HepG2 (cell line): ENCODE measurements around the gene JADE2. TPM values are rescaled to one million over a fixed set of nuclear protein-coding genes. Genes with fewer than 3 reads are reported as not detected.

Experiments
- CBX1 ChIP-seq: IDR thresholded peaks from one replicate; pipeline ENCODE4 v1.6.1; 2016; ENCODE audit warnings: antibody characterized with exemption, low read depth
- FOXC1 ChIP-seq: sonication (generic); formaldehyde crosslinking; IDR thresholded peaks from 2 replicates; pipeline ENCODE4 v1.8.0; 2022; ENCODE audit warnings: mild to moderate bottlenecking, missing genetic modification reagents, borderline replicate concordance
- KAT7 ChIP-seq: IDR thresholded peaks from 2 replicates; pipeline ENCODE4 v1.6.1; 2018; ENCODE audit warnings: borderline replicate concordance, missing compliant biosample characterization
- KDM5B ChIP-seq: sonication (generic); formaldehyde crosslinking; IDR thresholded peaks from 2 replicates; pipeline ENCODE4 v1.4.0; 2020; ENCODE audit warnings: missing genetic modification reagents, mild to moderate bottlenecking, borderline replicate concordance
- MYC ChIP-seq: sonication (generic); formaldehyde crosslinking; IDR thresholded peaks from 2 replicates; pipeline ENCODE4 v1.9.0; 2021; ENCODE audit warnings: missing genetic modification reagents, borderline replicate concordance
- RBM22 ChIP-seq: fragments of 200-400 bp; formaldehyde crosslinking; optimal IDR thresholded peaks from 2 replicates; pipeline ENCODE3; 2017; ENCODE audit warnings: mild to moderate bottlenecking, low read length, moderate library complexity
- YY1 ChIP-seq: IDR thresholded peaks from 2 replicates; pipeline ENCODE4 v1.6.1; 2011; ENCODE audit warnings: low read length, low read depth, moderate library complexity, mild to moderate bottlenecking; ENCODE audit not compliant: insufficient read depth, insufficient replicate concordance
- ZNF232 ChIP-seq: sonication (generic); formaldehyde crosslinking; IDR thresholded peaks from 2 replicates; pipeline ENCODE4 v1.4.0; 2020; ENCODE audit warnings: missing genetic modification reagents, borderline replicate concordance
- ZNF557 ChIP-seq: sonication (generic); formaldehyde crosslinking; IDR thresholded peaks from 2 replicates; pipeline ENCODE4 v1.4.0; 2020; ENCODE audit warnings: missing genetic modification reagents
- polyA plus RNA-seq, 8 experiments: library from polyadenylated mRNA; depleted of rRNA in 3 of 8; stranded (reverse) in 7 of 8; unstranded in 1 of 8; fragments of >200 nt; fragmentation: Illumina TruSeq in 4 of 8; extraction: Trizol in 4 of 8; gene quantifications; 2 replicates each; pipeline versions ENCODE4 v1.2.1 to v1.2.3, GENCODE V29; 2011 to 2016; ENCODE audit warnings: low read depth in 4 of 8, missing spikeins in 1 of 8, mixed read lengths in 1 of 8; ENCODE audit not compliant: insufficient read depth in 1 of 8
- total RNA-seq, 5 experiments: library from RNA; depleted of rRNA; stranded (reverse); fragments of >200 nt; fragmentation: Illumina TruSeq; extraction: Trizol; gene quantifications; 2 replicates each; pipeline ENCODE4 v1.2.3, GENCODE V29; 2016; ENCODE audit warnings: low read depth in 1 of 5
- TF ChIP-seq, protein P1 (sequence below): sonication (generic); formaldehyde crosslinking; IDR thresholded peaks from 2 replicates; pipeline ENCODE4 v1.4.0; 2020; ENCODE audit warnings: missing genetic modification reagents, mild to moderate bottlenecking, borderline replicate concordance

Gene JADE2
- total and polyA plus RNA-seq, 2 of the 13 experiments (the other 11 are each of a cell fraction or from before 2014, with no cell fraction given), result 7.5 to 15.1 TPM

DNA sequence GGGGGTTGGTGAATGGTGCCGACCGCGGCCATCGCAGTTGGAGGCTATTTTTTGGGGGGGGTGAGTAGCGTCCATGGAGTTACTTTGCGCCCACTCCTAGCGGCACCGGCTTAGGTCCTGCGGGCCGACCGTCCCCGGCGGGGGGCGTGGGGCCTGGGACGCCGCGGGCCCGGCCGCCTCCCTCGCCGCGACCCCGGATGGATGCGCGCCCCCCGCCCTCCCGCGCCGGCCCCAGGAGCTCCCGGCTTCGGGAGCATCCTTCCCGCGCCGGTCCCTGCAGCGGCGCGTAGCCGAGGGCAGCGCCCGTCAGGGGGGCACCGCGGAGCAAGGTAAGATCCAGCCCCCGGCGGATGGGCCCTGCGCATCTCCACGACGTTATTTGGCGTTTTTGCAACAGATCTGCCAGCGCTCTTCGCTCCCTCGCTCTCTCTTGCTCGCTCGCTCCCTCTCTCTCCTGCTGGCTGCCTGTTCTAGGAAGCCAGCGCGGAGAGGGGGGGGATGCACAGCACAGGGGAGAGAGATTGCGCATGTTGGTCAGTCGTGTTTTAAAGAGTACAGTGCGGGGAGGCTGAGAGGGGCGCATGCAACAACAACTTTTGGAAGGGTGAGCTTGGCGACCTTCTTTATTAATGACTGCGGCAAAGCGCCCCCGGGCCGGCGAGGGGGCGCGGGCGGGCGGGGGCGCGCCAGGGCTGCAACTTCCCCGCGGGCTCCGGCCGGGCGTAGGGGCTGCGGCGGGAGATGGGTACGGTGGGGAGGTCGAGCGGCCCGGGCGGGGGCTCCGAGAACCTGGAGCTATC lies 413 bp downstream of the JADE2 start (continued):
- TF ChIP-seq, protein P1, sequence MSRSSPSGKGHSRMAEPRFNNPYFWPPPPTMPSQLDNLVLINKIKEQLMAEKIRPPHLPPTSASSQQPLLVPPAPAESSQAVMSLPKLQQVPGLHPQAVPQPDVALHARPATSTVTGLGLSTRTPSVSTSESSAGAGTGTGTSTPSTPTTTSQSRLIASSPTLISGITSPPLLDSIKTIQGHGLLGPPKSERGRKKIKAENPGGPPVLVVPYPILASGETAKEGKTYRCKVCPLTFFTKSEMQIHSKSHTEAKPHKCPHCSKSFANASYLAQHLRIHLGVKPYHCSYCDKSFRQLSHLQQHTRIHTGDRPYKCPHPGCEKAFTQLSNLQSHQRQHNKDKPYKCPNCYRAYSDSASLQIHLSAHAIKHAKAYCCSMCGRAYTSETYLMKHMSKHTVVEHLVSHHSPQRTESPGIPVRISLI, result 0 out of 2 replicates have a peak, but pooled peaks have one; percentile 25
- TF ChIP-seq ZNF557, result no peak
- TF ChIP-seq KDM5B (CRISPR knock-in tag), result peak; percentile 3; the same call in 1 of the 2 replicates
- no peak for TF ChIP-seq MYC
- TF ChIP-seq YY1, result peak; percentile 5
- 0 out of 2 replicates have a peak, but pooled peaks have one; percentile 11 for TF ChIP-seq KAT7 (CRISPR knock-in tag)
- TF ChIP-seq ZNF232 (CRISPR knock-in tag), result peak; percentile 26; the same call in 1 of the 2 replicates
- TF ChIP-seq CBX1, result no peak
- no peak for TF ChIP-seq RBM22
- TF ChIP-seq FOXC1 (CRISPR knock-in tag), result no peak
